Activated CD4-positive, alpha-beta T cell treated with anti-CD3 and anti-CD28 coated beads for 48 hours (primary cell): ENCODE results near the gene LRTM2.

Experiments used
- DNase-seq: peaks from one replicate; pipeline ENCODE4 v3.0.0-alpha.2; 2020

Gene LRTM2

DNA sequence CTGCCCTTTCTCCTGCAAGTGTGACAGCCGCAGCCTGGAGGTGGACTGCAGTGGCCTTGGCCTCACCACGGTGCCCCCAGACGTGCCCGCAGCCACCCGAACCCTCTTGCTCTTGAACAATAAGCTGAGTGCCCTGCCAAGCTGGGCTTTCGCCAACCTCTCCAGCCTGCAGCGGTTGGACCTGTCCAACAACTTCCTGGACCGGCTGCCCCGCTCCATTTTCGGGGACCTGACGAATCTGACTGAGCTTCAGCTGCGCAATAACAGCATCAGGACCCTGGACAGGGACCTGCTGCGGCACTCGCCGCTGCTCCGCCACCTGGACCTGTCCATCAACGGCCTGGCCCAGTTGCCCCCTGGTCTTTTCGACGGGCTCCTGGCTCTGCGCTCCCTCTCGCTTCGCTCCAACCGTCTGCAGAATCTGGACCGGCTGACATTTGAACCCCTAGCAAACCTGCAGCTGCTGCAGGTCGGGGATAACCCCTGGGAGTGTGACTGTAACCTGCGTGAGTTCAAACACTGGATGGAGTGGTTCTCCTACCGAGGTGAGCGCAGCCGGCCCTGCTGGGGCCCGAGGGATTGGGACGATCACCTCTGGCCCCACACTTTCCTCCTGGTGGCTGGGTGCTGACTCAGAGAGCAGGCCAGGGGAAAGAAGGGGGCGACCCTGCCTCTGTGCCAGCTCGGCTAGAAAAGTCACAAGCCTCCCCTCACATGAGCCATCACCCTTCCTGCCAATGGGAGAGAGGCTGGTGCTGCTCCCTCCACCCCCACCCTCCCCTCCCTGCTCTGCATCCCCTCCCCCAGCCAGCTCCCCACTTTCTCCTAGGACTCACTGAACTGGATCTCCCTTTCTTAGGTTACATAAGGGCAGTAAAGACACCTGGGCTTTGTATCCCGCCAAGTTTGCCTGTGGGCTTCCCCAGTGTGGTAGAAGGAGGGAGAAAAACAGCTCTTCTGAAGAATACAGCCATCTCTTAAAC, 10.9 kb downstream of the LRTM2 start:
- peak; percentile 24 for DNase-seq

DNA sequence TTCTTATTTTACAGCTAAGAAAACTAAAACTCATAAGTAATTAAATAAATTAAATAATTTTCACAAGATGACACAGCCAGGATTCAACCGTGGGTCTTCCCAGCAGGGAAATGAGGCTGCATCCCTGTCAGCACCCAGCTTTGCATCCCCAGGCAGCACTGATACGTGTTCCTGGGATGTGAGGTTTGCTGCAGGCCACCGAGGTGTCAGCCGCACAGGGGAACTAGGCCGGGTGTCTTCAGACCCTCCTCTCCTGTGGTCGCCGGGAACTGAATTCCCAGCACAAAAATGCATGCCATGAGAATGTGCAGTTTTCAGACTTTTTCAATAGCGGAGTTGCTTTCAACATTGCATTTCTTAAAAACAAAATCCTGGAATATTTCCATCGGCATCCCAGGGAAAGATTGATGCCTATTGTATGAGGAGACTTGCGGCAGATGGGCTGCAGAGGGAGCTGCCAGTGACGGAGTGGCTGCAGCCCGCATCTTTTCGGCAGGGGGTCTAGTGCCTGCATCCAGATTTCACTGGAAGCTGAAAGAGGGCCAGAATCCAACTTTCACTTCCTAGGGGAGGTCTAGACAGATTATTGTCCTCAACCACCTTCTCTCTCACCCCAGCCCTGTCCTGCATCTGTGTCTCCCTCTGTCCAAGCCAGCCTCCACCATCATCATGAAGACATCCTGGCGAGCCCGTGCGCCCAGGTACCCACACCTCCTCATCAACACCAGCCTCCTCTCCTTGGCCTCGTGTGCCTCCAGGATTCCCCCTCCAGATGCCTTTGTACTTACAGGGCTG, 12.6 kb downstream of the LRTM2 start:
- no peak for DNase-seq

DNA sequence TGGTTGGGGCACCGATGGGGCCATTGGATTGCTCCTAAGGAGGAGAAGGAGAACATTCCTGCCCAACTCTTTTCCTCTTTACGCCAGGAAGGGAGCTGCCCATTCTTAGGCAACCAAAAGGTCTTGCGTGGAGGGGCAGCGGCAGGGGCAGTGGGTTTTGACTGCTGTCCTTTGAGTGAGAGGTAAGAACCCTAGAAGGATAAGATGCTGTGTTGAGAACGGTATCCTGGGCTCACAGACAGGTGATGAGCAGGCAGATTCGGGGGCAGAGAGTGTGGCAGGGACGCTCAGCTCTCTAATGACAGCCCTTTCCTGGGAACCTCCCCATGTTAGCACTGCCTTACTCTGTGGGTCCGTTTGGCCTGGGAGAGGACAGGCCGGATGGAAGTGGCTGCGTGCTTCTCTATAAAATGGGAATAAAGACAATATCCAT, 13.2 kb downstream of the LRTM2 start:
- no peak for DNase-seq

DNA sequence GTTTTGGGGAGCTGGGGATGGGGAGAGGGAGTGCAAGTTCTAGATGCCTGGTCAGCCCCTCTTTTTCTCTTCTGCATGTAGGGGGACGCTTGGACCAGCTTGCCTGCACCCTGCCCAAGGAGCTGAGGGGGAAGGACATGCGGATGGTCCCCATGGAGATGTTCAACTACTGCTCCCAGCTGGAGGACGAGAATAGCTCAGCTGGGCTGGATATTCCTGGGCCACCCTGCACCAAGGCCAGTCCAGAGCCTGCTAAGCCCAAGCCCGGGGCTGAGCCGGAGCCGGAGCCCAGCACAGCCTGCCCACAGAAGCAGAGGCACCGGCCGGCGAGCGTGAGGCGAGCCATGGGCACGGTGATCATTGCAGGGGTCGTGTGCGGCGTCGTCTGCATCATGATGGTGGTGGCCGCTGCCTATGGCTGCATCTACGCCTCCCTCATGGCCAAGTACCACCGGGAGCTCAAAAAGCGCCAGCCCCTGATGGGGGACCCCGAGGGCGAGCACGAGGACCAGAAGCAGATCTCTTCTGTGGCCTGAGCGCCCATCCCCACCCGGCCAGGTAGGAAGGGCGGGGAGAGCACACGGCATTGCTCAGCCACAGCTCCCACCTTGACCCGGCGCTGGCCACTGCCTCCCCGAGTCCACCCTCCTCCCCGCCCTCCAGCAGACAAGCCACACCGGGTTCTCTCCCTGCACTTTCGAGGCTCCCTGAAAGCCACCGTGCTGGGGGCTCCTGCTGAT, 14.0 kb downstream of the LRTM2 start:
- no peak for DNase-seq

GRCh38 chr12:1835211-1836131, 15.1 kb downstream of the LRTM2 start:
- DNase-seq, result no peak

- no peak for DNase-seq
Measured at GRCh38 chr12:1836241-1836803, 16.0 kb downstream of the LRTM2 start.

GRCh38 chr12:1836854-1837421, 16.6 kb downstream of the LRTM2 start:
- no peak for DNase-seq

- DNase-seq, result no peak
Measured at GRCh38 chr12:1837541-1838204, 17.3 kb downstream of the LRTM2 start.

DNA sequence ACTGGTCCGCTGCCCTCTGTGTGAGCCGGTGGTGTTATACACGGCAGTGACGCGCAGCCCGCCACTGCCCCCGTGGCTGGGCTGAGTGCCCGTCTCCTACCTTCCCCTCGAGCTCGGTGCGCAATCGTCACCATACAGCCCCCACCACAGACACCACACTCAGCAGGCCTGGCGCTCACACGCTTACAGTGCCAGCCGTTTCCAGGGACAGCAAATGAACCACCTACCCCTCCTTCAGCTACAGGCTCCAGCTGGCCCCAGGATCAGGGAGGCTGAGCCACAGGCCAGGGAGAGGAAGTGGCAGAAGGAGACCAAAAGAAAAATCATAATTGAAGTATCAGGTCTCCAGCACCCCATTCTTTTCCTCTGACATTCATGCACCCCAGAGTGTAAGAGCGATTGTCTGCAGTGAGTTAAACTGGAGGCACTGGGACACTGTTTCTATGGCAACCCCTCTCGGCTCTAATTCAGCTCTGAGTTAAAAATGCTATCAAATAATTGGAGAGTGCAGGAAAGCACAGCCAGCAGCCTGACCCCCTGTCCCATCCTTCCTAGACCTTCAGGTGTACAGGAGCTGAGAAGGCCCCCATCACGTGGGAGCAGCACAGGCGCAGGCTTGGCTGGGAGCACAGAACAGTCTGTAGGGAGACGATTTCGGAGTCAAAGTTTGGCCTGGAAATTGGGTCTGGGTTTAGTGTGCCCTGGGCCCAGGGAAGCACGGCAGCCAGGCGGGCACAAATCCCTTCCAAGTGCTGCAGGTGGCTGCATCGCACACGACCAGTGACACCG, 18.0 kb downstream of the LRTM2 start:
- DNase-seq, result no peak

DNA sequence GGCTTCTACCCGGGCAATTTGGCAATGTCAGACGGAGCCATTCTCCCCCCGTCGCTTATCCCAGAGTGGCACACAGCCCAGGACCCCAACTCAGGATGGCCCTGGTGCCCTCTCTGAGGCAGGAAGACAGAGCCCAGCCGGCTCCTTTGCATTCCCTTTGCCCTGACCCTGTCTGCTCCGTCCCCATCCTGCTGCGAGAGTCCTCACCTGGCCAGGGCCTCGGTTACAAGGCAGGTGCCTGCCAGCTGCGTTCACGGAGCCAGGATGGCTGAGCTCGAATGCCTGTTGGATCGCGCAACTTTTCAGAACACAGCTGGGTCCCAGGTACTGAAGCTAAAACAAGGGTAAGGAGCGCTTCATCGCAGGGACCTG, 18.6 kb downstream of the LRTM2 start:
- no peak for DNase-seq

GRCh38 chr12:1839464-1839863, 19.1 kb downstream of the LRTM2 start:
- no peak for DNase-seq

DNA sequence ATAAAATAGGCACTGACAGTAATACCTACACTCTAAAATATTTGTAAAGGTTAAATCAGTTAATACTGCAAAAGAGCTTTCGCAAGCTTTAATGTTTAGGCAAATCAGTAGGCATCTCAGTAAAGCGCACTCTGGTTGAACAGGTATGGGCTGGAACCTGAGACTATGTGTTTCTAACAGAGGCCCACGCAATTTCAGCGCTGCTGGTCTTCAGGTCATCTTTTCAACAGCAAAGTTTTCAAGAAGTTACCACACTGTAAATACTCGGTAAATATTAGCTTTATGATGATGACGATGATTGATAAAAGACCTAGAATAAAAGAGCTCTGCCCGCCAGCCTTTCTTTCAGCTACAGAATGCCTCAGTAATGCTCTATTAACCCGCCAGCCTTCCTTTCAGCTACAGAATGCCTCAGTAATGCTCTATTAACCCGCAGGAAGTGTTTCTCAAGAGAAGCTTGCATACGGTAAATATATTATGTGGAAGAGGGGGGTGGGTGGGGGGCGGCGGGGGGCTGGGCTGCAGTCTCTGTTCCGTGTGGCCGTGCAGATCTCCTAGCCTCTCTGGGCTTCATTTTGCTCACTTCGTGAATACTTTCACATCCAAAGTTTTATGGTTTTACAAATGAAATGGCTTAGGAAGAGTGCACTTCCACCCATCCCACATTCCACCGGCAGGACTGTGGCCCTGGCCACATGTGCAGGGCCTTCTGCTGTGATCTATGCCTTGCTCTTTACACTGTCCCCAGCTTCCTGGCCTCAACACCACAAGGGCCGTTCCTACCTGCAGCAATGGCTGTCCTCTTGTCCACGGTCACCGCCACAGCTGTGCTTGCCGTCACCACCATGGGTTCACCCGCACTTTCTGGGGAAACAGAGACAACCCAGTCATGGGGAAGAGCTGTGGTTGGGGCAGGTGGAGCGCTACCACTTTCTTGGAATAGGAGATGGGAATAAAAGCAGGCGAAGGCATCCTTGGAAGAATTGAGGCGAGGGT, 19.9 kb downstream of the LRTM2 start:
- DNase-seq, result no peak

DNA sequence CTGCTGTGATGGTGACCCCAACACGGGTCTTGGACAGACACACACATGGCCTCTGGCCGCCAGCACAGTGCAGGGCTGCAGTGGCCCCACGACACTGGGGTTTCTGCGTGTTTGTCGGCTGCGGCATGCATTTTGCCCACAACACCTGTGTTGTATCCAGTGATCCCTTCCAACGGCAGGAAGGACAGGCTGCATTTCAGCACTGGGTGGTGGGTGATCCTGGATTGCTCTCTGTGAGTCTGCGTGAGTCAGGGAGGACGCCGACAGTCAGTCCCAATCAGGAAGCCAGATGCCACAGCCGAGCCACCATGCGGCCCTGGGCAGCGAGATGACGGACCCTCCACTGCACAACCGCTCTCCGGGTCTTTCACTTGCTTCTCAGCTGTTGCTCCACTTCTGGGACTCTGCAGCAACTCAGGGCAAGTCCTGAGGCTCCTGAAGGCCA, 20.6 kb downstream of the LRTM2 start:
- no peak for DNase-seq

DNA sequence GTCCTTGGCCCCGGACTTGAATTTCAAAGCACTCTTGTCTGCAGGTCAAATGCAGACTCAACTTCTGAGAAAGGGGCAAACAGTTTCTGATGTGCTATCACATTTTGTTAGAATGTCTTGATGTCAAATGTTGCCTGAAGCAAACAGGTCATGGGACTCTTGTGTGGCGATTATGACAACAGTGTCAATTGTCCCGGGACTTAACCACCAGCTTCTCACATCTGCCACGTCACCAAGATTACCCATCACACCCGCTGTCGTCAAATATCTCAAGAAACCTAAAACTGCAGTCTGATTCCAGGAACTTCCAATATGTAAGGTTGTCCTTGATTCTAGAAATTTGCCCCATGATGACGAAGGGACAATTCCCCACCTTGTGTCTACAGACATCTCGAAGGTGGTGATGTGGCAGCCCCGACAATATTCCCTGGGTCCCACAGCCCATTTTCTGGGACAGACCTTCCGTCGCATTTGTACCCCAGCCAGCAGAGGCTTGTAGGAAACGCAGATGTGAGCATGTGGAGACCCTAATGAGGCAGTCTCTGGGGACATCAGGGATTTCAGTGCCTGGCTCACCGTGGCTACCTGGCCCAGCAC, 21.3 kb downstream of the LRTM2 start:
- no peak for DNase-seq

- no peak for DNase-seq
Measured at GRCh38 chr12:1842183-1842904, 22.0 kb downstream of the LRTM2 start.

GRCh38 chr12:1842905-1843640, 22.7 kb downstream of the LRTM2 start:
- no peak for DNase-seq

- no peak for DNase-seq
Measured at GRCh38 chr12:1843641-1844005, 23.3 kb downstream of the LRTM2 start.
